NCI-H146 (cell line): ENCODE measurements around the gene BCL11B.

Source experiments
- DNase-seq: peaks from one replicate; lab custom pipeline; 2025; lab: John Stamatoyannopoulos, UW

The BCL11B gene

GRCh38 chr14:99287269-99287942 lies 15.4 kb upstream of the BCL11B start:
- no peak for DNase-seq

DNA sequence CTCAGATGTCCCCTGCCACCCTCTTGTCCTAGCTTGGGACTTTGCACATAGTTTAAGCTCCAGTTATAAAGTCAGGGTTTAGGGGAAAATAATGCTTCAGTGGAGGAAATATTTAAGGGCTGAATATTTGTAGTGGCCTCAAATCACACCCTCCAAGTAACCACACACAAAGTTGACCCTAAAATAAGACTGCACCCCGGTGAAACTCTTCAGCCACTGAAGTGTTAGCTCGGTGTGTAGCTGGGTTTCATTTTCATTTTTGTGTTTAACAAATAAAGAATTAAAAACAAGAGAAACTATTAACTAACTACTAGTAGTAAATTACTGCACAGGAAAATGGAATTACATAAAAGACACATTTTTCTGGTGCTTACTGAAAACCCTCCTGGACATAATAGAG lies 14.8 kb upstream of the BCL11B start:
- DNase-seq, result no peak

- no peak for DNase-seq
Measured at GRCh38 chr14:99284254-99285004, 12.4 kb upstream of the BCL11B start.

DNA sequence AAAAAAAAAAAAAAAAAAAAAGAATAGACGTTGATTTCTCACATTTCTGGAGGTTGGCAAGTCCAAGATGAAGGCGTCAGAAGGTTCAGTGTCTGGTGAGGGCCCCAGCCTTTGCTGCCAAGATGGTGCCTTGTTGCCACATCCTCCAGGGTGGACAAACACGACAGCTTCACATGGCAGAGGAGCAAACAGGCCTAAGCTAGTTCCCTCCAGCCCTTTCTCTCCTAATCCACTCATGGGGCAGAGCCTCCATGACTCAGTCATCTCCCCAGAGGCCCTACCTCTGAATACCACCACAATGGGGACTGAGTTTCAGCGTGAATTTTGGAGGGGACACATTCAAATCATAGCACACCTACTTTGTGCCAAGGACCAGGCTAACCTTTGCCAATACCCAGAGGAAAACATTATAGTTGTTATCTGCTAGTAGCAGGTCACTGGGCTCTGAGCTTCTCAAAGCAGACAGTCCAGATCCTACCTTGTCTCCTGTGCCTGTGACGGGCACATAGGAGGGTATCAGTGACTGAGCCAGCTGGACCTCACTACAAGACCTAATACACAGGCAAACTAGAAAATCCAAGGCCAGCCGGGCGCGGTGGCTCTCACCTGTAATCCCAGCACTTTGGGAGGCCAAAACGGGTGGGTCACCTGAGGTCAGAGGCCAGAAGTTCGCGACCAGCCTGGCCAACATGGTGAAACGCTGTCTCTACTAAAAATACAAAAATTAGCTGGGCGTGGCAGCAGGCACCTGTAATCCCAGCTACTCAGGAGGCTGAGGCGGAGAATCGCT lies 10.5 kb upstream of the BCL11B start:
- no peak for DNase-seq

- no peak for DNase-seq
Measured at GRCh38 chr14:99281396-99281795, 9.4 kb upstream of the BCL11B start.

DNA sequence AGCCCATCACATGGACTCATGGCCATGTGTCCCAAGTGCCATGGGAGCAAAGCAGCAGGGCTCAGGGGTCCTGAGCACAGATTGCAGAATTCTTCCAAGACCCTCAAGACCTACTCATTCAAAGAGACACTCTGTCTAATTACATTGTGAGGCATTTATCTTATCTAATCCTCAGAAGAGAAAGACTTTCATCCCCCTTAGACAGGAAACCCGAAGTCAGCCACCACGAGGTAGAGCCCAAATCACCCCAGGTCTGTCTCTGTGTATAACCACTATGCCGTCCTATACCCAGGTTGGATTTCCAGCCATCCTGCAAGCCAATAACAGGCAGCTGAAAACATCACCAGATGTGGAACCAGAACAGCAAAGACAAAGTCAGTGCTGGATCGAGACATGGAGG lies 8.9 kb upstream of the BCL11B start:
- no peak for DNase-seq

DNA sequence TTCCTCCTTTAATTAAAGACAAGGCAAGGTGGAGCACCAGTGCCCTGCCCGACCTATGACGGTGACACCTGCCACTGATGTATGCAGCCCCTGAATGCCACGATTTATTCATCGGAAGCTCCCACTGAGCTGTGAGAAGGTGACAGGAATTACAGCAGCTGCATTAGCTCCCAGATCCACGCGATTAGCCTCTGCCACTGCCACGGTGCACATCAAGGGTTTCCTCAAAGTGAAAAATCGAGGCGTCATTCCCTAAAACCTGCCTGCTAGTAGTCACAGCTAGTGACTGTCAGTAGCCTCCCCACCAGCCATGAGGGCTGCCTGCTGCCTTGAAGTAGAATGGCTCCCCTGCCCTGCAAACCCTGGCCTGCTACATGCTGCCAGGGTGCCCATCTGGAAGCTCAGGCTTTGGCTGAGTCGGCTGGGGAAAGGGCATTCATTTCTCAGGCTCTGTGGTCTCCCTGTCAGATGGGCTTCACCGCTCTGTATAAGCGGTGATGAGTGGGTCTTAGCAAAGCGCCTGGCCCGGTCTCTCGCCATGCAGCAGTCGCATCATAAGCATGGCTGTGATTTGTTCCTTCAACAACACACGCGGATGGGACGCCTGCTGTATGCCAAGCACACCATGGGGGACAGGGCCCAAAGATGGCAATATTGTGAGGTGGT lies 8.2 kb upstream of the BCL11B start:
- no peak for DNase-seq

DNA sequence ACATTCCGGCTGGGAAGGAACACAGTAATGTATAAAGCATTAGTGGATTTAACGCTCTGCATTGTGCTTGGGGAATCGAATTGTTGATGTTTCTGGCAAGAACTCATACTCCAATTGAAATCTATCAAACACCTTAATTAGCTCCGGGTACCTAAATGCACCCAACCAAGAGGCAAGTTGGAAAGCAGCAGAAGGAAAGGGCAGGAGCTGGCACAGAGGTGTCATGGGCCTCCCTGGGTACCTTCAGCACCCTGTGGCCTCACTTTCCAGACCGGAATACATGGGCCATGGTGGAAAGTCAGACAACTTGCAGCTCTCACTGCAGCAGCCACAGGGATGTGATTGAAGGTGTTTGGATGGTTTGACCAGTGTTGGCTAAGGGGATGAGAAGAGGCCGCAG lies 6.8 kb upstream of the BCL11B start:
- no peak for DNase-seq

DNA sequence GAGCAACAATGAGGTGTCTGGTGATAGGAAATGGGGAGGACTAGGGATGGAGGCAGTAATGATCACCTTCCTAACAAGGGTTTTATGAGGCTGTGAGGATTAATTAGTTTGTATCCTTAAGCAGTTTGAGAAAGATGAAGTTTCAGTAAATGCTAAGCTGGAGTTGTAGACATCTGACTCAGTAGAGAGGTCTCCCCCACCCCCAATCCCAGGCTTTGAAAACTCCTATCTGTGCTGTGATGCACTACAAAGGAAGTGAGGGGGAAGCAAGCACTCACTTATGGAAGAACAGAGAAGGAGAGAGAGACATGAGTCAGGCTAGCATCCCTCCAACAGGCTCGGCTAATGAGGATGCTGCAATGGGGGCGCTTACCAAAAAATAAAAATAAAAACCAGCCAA lies 5.5 kb upstream of the BCL11B start:
- no peak for DNase-seq

DNA sequence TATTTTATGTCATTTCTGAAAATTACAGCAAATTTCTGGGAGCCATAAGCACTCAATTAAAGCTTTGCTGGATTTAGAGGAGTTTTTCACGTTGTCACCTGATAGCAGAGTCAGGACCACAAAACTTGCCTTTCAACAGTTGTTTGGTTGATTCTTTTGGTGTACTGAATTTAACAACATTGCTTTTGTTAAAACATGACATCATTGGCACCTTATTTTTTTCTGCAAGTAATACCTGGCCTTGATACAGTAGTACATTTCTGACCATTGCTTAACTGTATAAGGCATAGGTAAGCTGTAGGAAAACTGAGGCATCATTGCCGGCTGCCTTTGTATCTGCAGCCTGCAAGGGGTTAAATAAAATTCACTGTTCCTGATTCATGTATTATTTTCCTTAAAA lies 4.5 kb upstream of the BCL11B start:
- DNase-seq, result no peak

DNA sequence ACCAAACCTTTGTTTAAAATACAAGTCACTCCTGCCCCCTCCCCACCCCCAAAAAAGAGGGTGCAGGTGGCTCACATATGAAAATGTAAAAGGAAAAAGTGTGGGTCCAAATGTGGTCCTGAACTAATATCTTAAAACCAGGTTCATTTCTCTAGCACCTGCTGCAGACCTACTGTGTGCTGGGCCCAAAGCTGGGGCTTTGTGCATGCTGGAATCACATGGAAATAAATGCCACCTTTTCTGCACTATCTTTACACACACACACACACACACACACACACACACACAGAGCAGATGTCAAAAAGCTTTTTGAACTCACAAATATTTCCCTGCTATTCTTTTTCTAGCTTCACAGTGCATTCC lies 3.2 kb upstream of the BCL11B start:
- no peak for DNase-seq

GRCh38 chr14:99274346-99275221 lies 2.6 kb upstream of the BCL11B start:
- peak; percentile 52 for DNase-seq

GRCh38 chr14:99273766-99274345 lies 1.9 kb upstream of the BCL11B start:
- no peak for DNase-seq

GRCh38 chr14:99272899-99273765 lies 1.1 kb upstream of the BCL11B start:
- DNase-seq, result no peak

- DNase-seq, result no peak
Measured at GRCh38 chr14:99272632-99272898, 568 bp upstream of the BCL11B start.

- no peak for DNase-seq
Measured at GRCh38 chr14:99271221-99271941, 616 bp downstream of the BCL11B start.

DNA sequence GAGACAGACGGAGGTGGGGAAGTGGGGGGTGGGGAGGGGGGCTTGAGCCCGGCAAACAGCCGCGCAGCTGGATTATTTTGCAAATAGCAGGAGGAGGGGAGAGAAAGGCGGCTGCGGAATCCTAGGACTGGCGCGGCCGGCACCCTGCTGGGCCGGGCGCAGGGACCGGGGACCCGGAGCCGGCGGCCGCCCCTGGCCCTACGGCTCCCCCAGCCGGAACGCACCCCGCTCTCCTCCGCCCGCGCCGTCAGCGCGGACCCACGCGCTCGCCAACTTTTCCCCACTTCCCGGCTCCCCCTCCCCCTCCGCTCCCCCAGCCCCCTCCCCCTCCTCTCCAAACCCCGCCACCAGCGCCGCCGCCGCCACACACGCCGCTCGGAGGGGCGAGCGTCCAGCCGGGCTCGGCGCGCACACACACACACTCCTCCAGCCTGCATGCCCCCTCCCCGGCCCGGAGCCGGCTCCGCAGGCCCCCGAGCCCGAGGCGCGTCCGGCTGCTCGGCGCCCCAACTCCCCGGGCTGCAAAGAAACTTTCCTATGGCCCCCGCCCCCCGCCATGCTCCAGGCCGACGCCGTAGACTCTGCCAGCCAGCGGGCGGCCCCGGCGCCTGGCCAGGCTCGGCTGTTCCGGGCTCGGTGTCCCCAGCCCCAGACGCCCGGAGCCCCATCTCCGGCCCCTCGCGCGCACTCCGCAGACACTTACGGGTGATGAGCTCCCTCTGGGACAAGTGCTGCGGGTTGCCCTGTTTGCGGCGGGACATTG lies 1.4 kb downstream of the BCL11B start:
- no peak for DNase-seq

GRCh38 chr14:99268810-99269707 lies 2.9 kb downstream of the BCL11B start:
- DNase-seq, result no peak
